T-cell (primary cell): ENCODE measurements around the gene FOXP1. TPM values are rescaled to one million over a fixed set of nuclear protein-coding genes. Genes with fewer than 3 reads are reported as not detected.

ENCODE experiments used
- ATAC-seq, 4 experiments: fragments of 200-7000 bp in 3 of 4; fragments of 150-1000 bp in 1 of 4; cut with Tn5 transposase; replicated peaks in 1 of 4; 1 replicate in 3 of 4; 2 replicates in 1 of 4; pipeline ENCODE4 v1.10.0; 2021; ENCODE audit warnings: moderate library complexity in 3 of 4, mild to moderate bottlenecking in 2 of 4, moderate number of reproducible peaks in 1 of 4
- CTCF ChIA-PET, 2 donors: fragments of 300-600 bp; sonication (Branson Sonifier 250); formaldehyde crosslinking; loops; one replicate each; lab custom pipeline; 2022; ENCODE audit warnings: antibody characterized with exemption in 2 of 2; lab: Charles Lee
- POLR2A ChIA-PET, 2 donors: fragments of 300-600 bp; sonication (Branson Sonifier 250); formaldehyde crosslinking; loops; one replicate each; lab custom pipeline; 2022; ENCODE audit warnings: antibody characterized with exemption in 2 of 2; lab: Charles Lee
- DNase-seq, 35 experiments: peaks; one replicate each; pipeline versions ENCODE4 v3.0.0 to v3.0.0-alpha.2; 2013 to 2023
- H3K27ac ChIP-seq: one replicate; pipeline ENCODE4 v1.5.1; 2013; ENCODE audit warnings: low read length
- H3K27me3 ChIP-seq, 2 experiments: replicated peaks in 1 of 2; 1 replicate in 1 of 2; 2 replicates in 1 of 2; pipeline versions ENCODE4 v1.6.1 to v1.7.0; 2013; ENCODE audit warnings: low read length in 1 of 2, mixed read lengths in 1 of 2; ENCODE audit not compliant: control insufficient read depth in 2 of 2, insufficient read depth in 2 of 2; ENCODE audit errors: extremely low read depth in 1 of 2
- H3K36me3 ChIP-seq, 2 donors: 1 replicate in 1 of 2; 2 replicates in 1 of 2; pipeline versions ENCODE4 v1.6.1 to v1.7.0; 2013; ENCODE audit warnings: low read length in 1 of 2; ENCODE audit not compliant: control insufficient read depth in 2 of 2, insufficient read depth in 1 of 2; ENCODE audit errors: extremely low read depth in 1 of 2
- H3K4me1 ChIP-seq, 2 experiments: 1 replicate in 1 of 2; 2 replicates in 1 of 2; pipeline versions ENCODE4 v1.6.1 to v1.7.0; 2013; ENCODE audit warnings: low read length in 2 of 2, mixed read lengths in 1 of 2; ENCODE audit not compliant: insufficient read depth in 2 of 2, control insufficient read depth in 1 of 2; ENCODE audit errors: extremely low read depth in 1 of 2
- H3K4me3 ChIP-seq, 2 donors: 1 replicate in 1 of 2; 2 replicates in 1 of 2; pipeline versions ENCODE4 v1.5.1 to v1.7.0; 2013; ENCODE audit warnings: mild to moderate bottlenecking in 2 of 2, low read length in 1 of 2, moderate library complexity in 1 of 2; ENCODE audit not compliant: control insufficient read depth in 1 of 2; ENCODE audit errors: extremely low read depth in 1 of 2
- H3K9me3 ChIP-seq: 2 replicates; pipeline ENCODE4 v1.7.0; 2013
- H3K27ac Mint-ChIP-seq, 2 donors: one replicate each; pipeline ENCODE4 v1.8.0; 2020 to 2021; ENCODE audit warnings: mild to moderate bottlenecking in 2 of 2, mixed read lengths in 2 of 2
- H3K27me3 Mint-ChIP-seq, 2 donors: one replicate each; pipeline ENCODE4 v1.8.0; 2021 to 2022; ENCODE audit warnings: mixed read lengths in 2 of 2
- H3K36me3 Mint-ChIP-seq: one replicate; pipeline ENCODE4 v1.8.0; 2021; ENCODE audit warnings: mixed read lengths
- H3K4me1 Mint-ChIP-seq, 3 donors: one replicate each; pipeline ENCODE4 v1.8.0; 2020 to 2022; ENCODE audit warnings: mixed read lengths in 3 of 3, mild to moderate bottlenecking in 1 of 3
- H3K4me3 Mint-ChIP-seq, 3 donors: one replicate each; pipeline ENCODE4 v1.8.0; 2020 to 2022; ENCODE audit warnings: mild to moderate bottlenecking in 3 of 3, mixed read lengths in 3 of 3, moderate library complexity in 3 of 3
- H3K9me3 Mint-ChIP-seq, 3 donors: one replicate each; pipeline ENCODE4 v1.8.0; 2020 to 2022; ENCODE audit warnings: mixed read lengths in 3 of 3
- WGBS: methylation state at CpG from one replicate; pipeline ENCODE4 v1.1.5; 2013; ENCODE audit warnings: missing lambda C conversion rate; ENCODE audit not compliant: insufficient coverage; 5-methylcytosine and 5-hydroxymethylcytosine counted together
- total RNA-seq, 35 experiments: library from RNA in 6 of 35; stranded (reverse) in 6 of 35; fragments of 120-200 nt in 1 of 35; gene quantifications; one replicate each; pipeline versions ENCODE4 v1.2.1 to v1.2.4 and lab custom pipeline; 2013 to 2026

The FOXP1 gene
- total RNA-seq, 5 donors from 2014 or later (not counting 1 experiment from before 2014, with no cell fraction given): 258 to 586 (median 290) TPM

- Mint-ChIP-seq H3K27ac (peak overlapping the region in 1 of 2 donors; percentile 83), H3K27me3 (no peaks in the 10 kb centered on the region), H3K36me3 (peaks cover 60% of the 10 kb centered on the region), H3K9me3 (no peaks in the 10 kb centered on the region), H3K4me1 (peaks cover 90 to 94% (median 93%) of the 10 kb centered on the region in 3 donors), H3K4me3 (no peak overlapping the region)
- 43% methylated on average over 1 of the region's 6 CpGs for WGBS
- no peaks in the 10 kb centered on the region for H3K27me3 ChIP-seq
- no peak for DNase-seq
- H3K36me3 ChIP-seq: peaks cover 4 to 33% of the 10 kb centered on the region in 2 donors
- no peak overlapping the region for H3K4me3 ChIP-seq
- H3K4me1 ChIP-seq: peaks cover 15 to 36% of the 10 kb centered on the region in 2 experiments
- ChIA-PET CTCF (no interaction called here), POLR2A (no interaction called here)
- no peak overlapping the region for H3K27ac ChIP-seq
- no peaks in the 10 kb centered on the region for H3K9me3 ChIP-seq
- ATAC-seq: no peak
These were observed 479.4 kb downstream of the FOXP1 start for GRCh38 chr3:71104121-71104541.

- H3K4me3 Mint-ChIP-seq: peak overlapping the region in 1 of 3 donors; percentile 15
- peak overlapping the region; percentile 46 to 83 for H3K27ac Mint-ChIP-seq
- no peaks in the 10 kb centered on the region for H3K9me3 ChIP-seq
- DNase-seq (no peak), ATAC-seq (no peak)
- no peak overlapping the region for H3K27ac ChIP-seq
- H3K27me3 Mint-ChIP-seq: no peaks in the 10 kb centered on the region
- no peaks in the 10 kb centered on the region for H3K27me3 ChIP-seq
- H3K4me1 Mint-ChIP-seq: peaks cover 90 to 92% (median 91%) of the 10 kb centered on the region in 3 donors
- peaks cover 15 to 38% of the 10 kb centered on the region in 2 experiments for H3K4me1 ChIP-seq
- no peak overlapping the region for H3K4me3 ChIP-seq
- ChIA-PET CTCF (no interaction called here), POLR2A (interaction anchor here in 1 of 2 donors (0.5 to 1.4 kb wide), 2 partner anchors 12 to 29 kb away, joined by 4 read pairs; no protein-coding TSS in a partner anchor)
- no peaks in the 10 kb centered on the region for H3K9me3 Mint-ChIP-seq
- peaks cover 4 to 28% of the 10 kb centered on the region in 2 donors for H3K36me3 ChIP-seq
- H3K36me3 Mint-ChIP-seq: peaks cover 56% of the 10 kb centered on the region
- 60% methylated on average over 2 of the region's 9 CpGs for WGBS
These were observed 480.1 kb downstream of the FOXP1 start for GRCh38 chr3:71103430-71103921.

GRCh38 chr3:71102111-71102983 lies 481.2 kb downstream of the FOXP1 start:
- Histone ChIP-seq H3K27me3 (no peaks in the 10 kb centered on the region), H3K4me3 (no peak overlapping the region), H3K4me1 (peaks cover 15 to 38% of the 10 kb centered on the region in 2 experiments), H3K27ac (no peak overlapping the region), H3K9me3 (no peaks in the 10 kb centered on the region), H3K36me3 (peaks cover 4 to 23% of the 10 kb centered on the region in 2 donors)
- Mint-ChIP-seq H3K4me1 (peaks cover 90 to 92% (median 92%) of the 10 kb centered on the region in 3 donors), H3K36me3 (peaks cover 55% of the 10 kb centered on the region), H3K27me3 (no peaks in the 10 kb centered on the region), H3K9me3 (no peaks in the 10 kb centered on the region), H3K27ac (peak overlapping the region; percentile 9 to 87), H3K4me3 (no peak overlapping the region)
- DNase-seq: no peak
- ChIA-PET CTCF (interaction anchor here (0.6 to 1.6 kb wide), 4 partner anchors 11 to 484 kb away, joined by 4 read pairs; no protein-coding TSS in a partner anchor), POLR2A (interaction anchor here (0.6 to 1.4 kb wide), 7 partner anchors 11 to 1827 kb away, joined by 3 to 9 read pairs (median 4); no protein-coding TSS in a partner anchor)
- 62% methylated on average over 3 of the region's 11 CpGs for WGBS
- ATAC-seq: no peak

GRCh38 chr3:71101626-71102025 lies 481.9 kb downstream of the FOXP1 start:
- ATAC-seq: no peak
- POLR2A ChIA-PET: interaction anchor here (0.6 to 1.0 kb wide), 6 partner anchors 10 to 1826 kb away, joined by 3 to 9 read pairs (median 4); no protein-coding TSS in a partner anchor
- H3K27ac ChIP-seq: no peak overlapping the region
- Mint-ChIP-seq H3K27ac (peak overlapping the region; percentile 59 to 87), H3K4me3 (peak overlapping the region in 1 of 3 donors; percentile 50), H3K9me3 (no peaks in the 10 kb centered on the region), H3K27me3 (no peaks in the 10 kb centered on the region), H3K4me1 (peaks cover 91 to 97% (median 94%) of the 10 kb centered on the region in 3 donors), H3K36me3 (peaks cover 62% of the 10 kb centered on the region)
- CTCF ChIA-PET: interaction anchor here (0.5 to 1.6 kb wide), 5 partner anchors 12 to 485 kb away, joined by 3 to 4 read pairs (median 4); no protein-coding TSS in a partner anchor
- H3K4me1 ChIP-seq: peaks cover 15 to 36% of the 10 kb centered on the region in 2 experiments
- H3K27me3 ChIP-seq: no peaks in the 10 kb centered on the region
- no peaks in the 10 kb centered on the region for H3K9me3 ChIP-seq
- H3K36me3 ChIP-seq: peaks cover 0 to 21% of the 10 kb centered on the region in 2 donors
- WGBS: no CpG with 5 or more reads among the region's 5 CpGs
- no peak for DNase-seq
- no peak overlapping the region for H3K4me3 ChIP-seq

- H3K36me3 Mint-ChIP-seq: peaks cover 66% of the 10 kb centered on the region
- H3K27me3 ChIP-seq: no peaks in the 10 kb centered on the region
- H3K27ac Mint-ChIP-seq: peak overlapping the region; percentile 59 to 87
- H3K36me3 ChIP-seq: peaks cover 0 to 22% of the 10 kb centered on the region in 2 donors
- ATAC-seq: no peak
- WGBS: 67% methylated on average over 2 of the region's 3 CpGs
- peak overlapping the region; percentile 3 to 50 (median 13) for H3K4me3 Mint-ChIP-seq
- POLR2A ChIA-PET: interaction anchor here (0.8 to 1.0 kb wide), 2 partner anchors 10 to 14 kb away, joined by 3 read pairs; no protein-coding TSS in a partner anchor
- no peaks in the 10 kb centered on the region for H3K9me3 ChIP-seq
- H3K27me3 Mint-ChIP-seq: no peaks in the 10 kb centered on the region
- H3K9me3 Mint-ChIP-seq: no peaks in the 10 kb centered on the region
- H3K4me1 ChIP-seq: peaks cover 15 to 30% of the 10 kb centered on the region in 2 experiments
- no peak for DNase-seq
- H3K4me1 Mint-ChIP-seq: peaks cover 94 to 96% (median 96%) of the 10 kb centered on the region in 3 donors
- H3K4me3 ChIP-seq: no peak overlapping the region
- peak overlapping the region; percentile 25 for H3K27ac ChIP-seq
- CTCF ChIA-PET: interaction anchor here in 1 of 2 donors (0.5 to 1.6 kb wide), 2 partner anchors 78 to 486 kb away, joined by 3 to 4 read pairs; no protein-coding TSS in a partner anchor
These were observed 482.5 kb downstream of the FOXP1 start for GRCh38 chr3:71101014-71101413.
